Activated B cell treated with CpG ODN at 0.5 μM for 24 hours (primary cell): ENCODE data around the gene RBM4. TPM values are rescaled to one million over a fixed set of nuclear protein-coding genes. Genes with fewer than 3 reads are reported as not detected.
"Not testable (repeated sequence)": the region's sequence is repeated elsewhere in the genome, so short reads cannot be mapped to it uniquely, and the experiment has no call there.

Experiments used
- ATAC-seq: fragments of 200-7000 bp; cut with Tn5 transposase; one replicate; pipeline ENCODE4 v1.10.0; 2021; ENCODE audit warnings: low read depth, mild to moderate bottlenecking, moderate library complexity
- CTCF ChIA-PET: fragments of 350-600 bp; sonication (Branson Sonifier 250); formaldehyde crosslinking; loops from one replicate; lab custom pipeline; 2021; ENCODE audit warnings: antibody characterized with exemption; lab: Charles Lee
- POLR2A ChIA-PET: fragments of 350-600 bp; sonication (Branson Sonifier 250); formaldehyde crosslinking; loops from one replicate; lab custom pipeline; 2021; ENCODE audit warnings: antibody characterized with exemption; lab: Charles Lee
- DNase-seq: peaks from one replicate; pipeline ENCODE4 v3.0.0; 2022
- H3K27ac Mint-ChIP-seq: one replicate; pipeline ENCODE4 v1.8.0; 2020; ENCODE audit warnings: mixed read lengths
- H3K27me3 Mint-ChIP-seq: one replicate; pipeline ENCODE4 v1.8.0; 2021; ENCODE audit warnings: mixed read lengths
- H3K36me3 Mint-ChIP-seq: one replicate; pipeline ENCODE4 v1.8.0; 2021; ENCODE audit warnings: low read depth, mixed read lengths
- H3K4me1 Mint-ChIP-seq: one replicate; pipeline ENCODE4 v1.8.0; 2021; ENCODE audit warnings: mixed read lengths
- H3K4me3 Mint-ChIP-seq: one replicate; pipeline ENCODE4 v1.8.0; 2020; ENCODE audit warnings: mild to moderate bottlenecking, mixed read lengths
- H3K9me3 Mint-ChIP-seq: one replicate; pipeline ENCODE4 v1.8.0; 2020; ENCODE audit warnings: mixed read lengths
- CTCF ChIP-seq: fragments of 200-600 bp; IDR thresholded peaks from one replicate; pipeline ENCODE4 v1.8.0; 2022; ENCODE audit warnings: antibody characterized with exemption, mild to moderate bottlenecking
- intact Hi-C: fragments of 100-400 bp; cut with micrococcal nuclease; formaldehyde crosslinking; loops from one replicate; pipeline ENCODE4 v1.15.1; 2024
- total RNA-seq: library from RNA; stranded (reverse); gene quantifications from 2 replicates; pipeline ENCODE4 v1.2.3, GENCODE V29; 2022

RBM4 gene
- total RNA-seq: 197 and 202 TPM in 2 replicates

GRCh38 chr11:66638177-66639065, at the start of gene RBM4:
Gene RBM4, plus strand, starts transcription at chr11:66638703. Its CDS starts 1,009 bp downstream, at chr11:66639712.
- no peaks in the 10 kb centered on the region for H3K9me3 Mint-ChIP-seq
- CTCF ChIA-PET: interaction anchor here (0.6 to 4.3 kb wide), 15 partner anchors 17 to 200 kb away, joined by 3 to 29 read pairs (median 4); partner anchors contain the start of genes CCDC87, CCS, DPP3 and MRPL11
- intact Hi-C loops: loop anchor here (1.0 to 2.0 kb wide), 7 partner anchors 20 to 92 kb away; partner anchors contain the start of genes ACTN3, CCDC87, CCS and RBM14

GRCh38 chr11:66589315-66589714, 49.2 kb upstream of the RBM4 start:
- DNase-seq, H3K4me3 Mint-ChIP-seq, H3K9me3 Mint-ChIP-seq, H3K27me3 Mint-ChIP-seq, intact Hi-C loops, ATAC-seq, H3K36me3 Mint-ChIP-seq, H3K27ac Mint-ChIP-seq: not testable (repeated sequence)
- peaks cover 18% of the 10 kb centered on the region for H3K4me1 Mint-ChIP-seq
- CTCF ChIA-PET: interaction anchor here (0.7 to 1.9 kb wide), 2 partner anchors 9 to 89 kb away, joined by 4 to 11 read pairs; partner anchors contain the start of gene RBM4B
- POLR2A ChIA-PET: interaction anchor here (0.6 to 1.1 kb wide), 4 partner anchors 22 to 701 kb away, joined by 3 to 12 read pairs (median 3); partner anchors contain the start of genes FIBP and RBM14

More at GRCh38 chr11:66638177-66639065, at the start of gene RBM4:
- peaks cover 63% of the 10 kb centered on the region for H3K36me3 Mint-ChIP-seq
- H3K4me1 Mint-ChIP-seq: peaks cover 67% of the 10 kb centered on the region
- H3K27me3 Mint-ChIP-seq: no peaks in the 10 kb centered on the region
- peak within 1 kb of the TSS; percentile 98 for H3K27ac Mint-ChIP-seq
- ATAC-seq: peak; percentile 95
- peak; percentile 78 for DNase-seq
- peak within 1 kb of the TSS; percentile 99 for H3K4me3 Mint-ChIP-seq
- POLR2A ChIA-PET: interaction anchor here (0.6 to 11.1 kb wide), 32 partner anchors 8 to 748 kb away, joined by 3 to 272 read pairs (median 6); partner anchors contain the start of genes ACTN3, CCDC85B, CCDC87 and CCS
- TF ChIP-seq CTCF: no peak

- no peak overlapping the region for H3K27ac Mint-ChIP-seq
- H3K36me3 Mint-ChIP-seq: peaks cover 4% of the 10 kb centered on the region
- ATAC-seq (no peak), DNase-seq (no peak)
- H3K9me3 Mint-ChIP-seq: no peaks in the 10 kb centered on the region
- no peak overlapping the region for H3K4me3 Mint-ChIP-seq
- CTCF ChIA-PET: interaction anchor here (0.7 to 1.9 kb wide), 3 partner anchors 9 to 88 kb away, joined by 4 to 11 read pairs (median 4); partner anchors contain the start of gene RBM4B
- no peaks in the 10 kb centered on the region for H3K27me3 Mint-ChIP-seq
- H3K4me1 Mint-ChIP-seq: peaks cover 24% of the 10 kb centered on the region
- TF ChIP-seq CTCF: no peak
- intact Hi-C loops: loop anchor here (5.0 kb wide), 1 partner anchor 67 kb away; no protein-coding TSS in a partner anchor
- POLR2A ChIA-PET: interaction anchor here (0.6 to 6.6 kb wide), 5 partner anchors 26 to 702 kb away, joined by 3 to 52 read pairs (median 5); partner anchors contain the start of genes FIBP, RBM14 and RBM4
These were observed 48.4 kb upstream of the RBM4 start for GRCh38 chr11:66589996-66590675.

- Mint-ChIP-seq H3K4me3 (no peak overlapping the region), H3K4me1 (peaks cover 34% of the 10 kb centered on the region), H3K27me3 (no peaks in the 10 kb centered on the region), H3K36me3 (peaks cover 4% of the 10 kb centered on the region), H3K9me3 (no peaks in the 10 kb centered on the region), H3K27ac (no peak overlapping the region)
- CTCF ChIA-PET: interaction anchor here (0.6 to 2.3 kb wide), 4 partner anchors 12 to 87 kb away, joined by 3 to 18 read pairs (median 4); partner anchors contain the start of genes RBM14 and RBM4B
- ATAC-seq (no peak), DNase-seq (no peak)
- intact Hi-C loops: loop anchor here (5.0 kb wide), 1 partner anchor 66 kb away; no protein-coding TSS in a partner anchor
- POLR2A ChIA-PET: interaction anchor here (1.2 to 6.6 kb wide), 5 partner anchors 12 to 86 kb away, joined by 4 to 72 read pairs (median 20); partner anchors contain the start of genes RBM14, RBM4 and RBM4B
- TF ChIP-seq CTCF: no peak
These were observed 47.3 kb upstream of the RBM4 start for GRCh38 chr11:66591175-66591574.
